ENCODE data around the gene SMG5. TPM values are rescaled to one million over a fixed set of nuclear protein-coding genes. Genes with fewer than 3 reads are reported as not detected.

The SMG5 gene
- total RNA-seq, 4 donors from 2014 or later = 33.6 to 60.9 (median 48.3) TPM

GRCh38 chr1:156295391-156295947 is 12.8 kb upstream of the SMG5 start, which contains the start of gene GLMP:
Gene GLMP (minus strand): TSS chr1:156295679. CDS start chr1:156295645, 34 bp downstream.
- no peak for DNase-seq
- no peaks in the 10 kb centered on the region for H3K27me3 ChIP-seq
- TF ChIP-seq CTCF (IDR thresholded peaks at IDR 0.05) = no peak
- no peaks in the 10 kb centered on the region for H3K9me3 ChIP-seq
- intact Hi-C loops (cut with DNase I) = no loop called here
- peak within 1 kb of the TSS; percentile 55 to 82 (median 76) for H3K27ac ChIP-seq
- H3K4me3 ChIP-seq = peak within 1 kb of the TSS; percentile 53 to 76 (median 74)
- 0 to 1% methylated on average over 8 to 10 of the region's 17 CpGs for WGBS, 2 donors
- peaks cover 16 to 58% (median 25%) of the 10 kb centered on the region in 3 donors for H3K4me1 ChIP-seq
- H3K36me3 ChIP-seq = peaks cover 0 to 32% (median 0%) of the 10 kb centered on the region in 3 donors

GRCh38 chr1:156293895-156294294 is 11.3 kb upstream of the SMG5 start:
- H3K4me1 ChIP-seq = peaks cover 16 to 73% (median 31%) of the 10 kb centered on the region in 3 donors
- WGBS, 2 donors = 83 to 84% methylated on average over 1 to 6 of the region's 9 CpGs
- no peak for DNase-seq

GRCh38 chr1:156293098-156293434 is 10.4 kb upstream of the SMG5 start:
- Histone ChIP-seq H3K36me3 (peaks cover 0 to 56% (median 11%) of the 10 kb centered on the region in 3 donors), H3K4me1 (peaks cover 16 to 73% (median 31%) of the 10 kb centered on the region in 3 donors), H3K9me3 (no peaks in the 10 kb centered on the region), H3K4me3 (no peak overlapping the region), H3K27me3 (no peaks in the 10 kb centered on the region), H3K27ac (peak overlapping the region; percentile 73 to 91 (median 84))
- TF ChIP-seq POLR2A (IDR thresholded peaks at IDR 0.05) (no peak), CTCF (IDR thresholded peaks at IDR 0.05) (no peak)
- intact Hi-C loops (cut with DNase I) = no loop called here
- 75 to 88% methylated on average over 2 to 6 of the region's 8 CpGs for WGBS, 2 donors
- DNase-seq = no peak

More at GRCh38 chr1:156293895-156294294, 11.3 kb upstream of the SMG5 start:
- intact Hi-C loops (cut with DNase I) = no loop called here
- Histone ChIP-seq H3K27ac (peak overlapping the region in 1 of 4 donors; percentile 82), H3K4me3 (no peak overlapping the region), H3K36me3 (peaks cover 0 to 48% (median 8%) of the 10 kb centered on the region in 3 donors), H3K27me3 (no peaks in the 10 kb centered on the region), H3K9me3 (no peaks in the 10 kb centered on the region)
- no peak for TF ChIP-seq CTCF (IDR thresholded peaks at IDR 0.05)
- TF ChIP-seq POLR2A (IDR thresholded peaks at IDR 0.05) = no peak

- no peaks in the 10 kb centered on the region for H3K27me3 ChIP-seq
These were observed 8.8 kb upstream of the SMG5 start for GRCh38 chr1:156291226-156292061.

More at GRCh38 chr1:156291226-156292061, 8.8 kb upstream of the SMG5 start:
- Histone ChIP-seq H3K9me3 (no peaks in the 10 kb centered on the region), H3K36me3 (peaks cover 0 to 72% (median 11%) of the 10 kb centered on the region in 3 donors), H3K4me3 (peak overlapping the region; percentile 3 to 63 (median 40)), H3K4me1 (peaks cover 16 to 79% (median 31%) of the 10 kb centered on the region in 3 donors), H3K27ac (peak overlapping the region; percentile 73 to 91 (median 84))
- TF ChIP-seq CTCF (IDR thresholded peaks at IDR 0.05) = no peak
- peak in 1 of 4 donors; percentile 48 for TF ChIP-seq POLR2A (IDR thresholded peaks at IDR 0.05)
- intact Hi-C loops (cut with DNase I) = no loop called here
- no peak for DNase-seq
- 48 to 49% methylated on average over 11 to 15 of the region's 37 CpGs for WGBS, 2 donors
